Activated CD4-positive, alpha-beta T cell treated with anti-CD3 and anti-CD28 coated beads for 24 hours (primary cell): ENCODE results near the gene SOD3.

Source experiments
- DNase-seq, 2 donors: peaks; one replicate each; pipeline ENCODE4 v3.0.0-alpha.2; 2020; ENCODE audit warnings: low read depth in 2 of 2

Gene SOD3

GRCh38 chr4:24801136-24801855, 5.9 kb downstream of the SOD3 start:
- no peak for DNase-seq

DNA sequence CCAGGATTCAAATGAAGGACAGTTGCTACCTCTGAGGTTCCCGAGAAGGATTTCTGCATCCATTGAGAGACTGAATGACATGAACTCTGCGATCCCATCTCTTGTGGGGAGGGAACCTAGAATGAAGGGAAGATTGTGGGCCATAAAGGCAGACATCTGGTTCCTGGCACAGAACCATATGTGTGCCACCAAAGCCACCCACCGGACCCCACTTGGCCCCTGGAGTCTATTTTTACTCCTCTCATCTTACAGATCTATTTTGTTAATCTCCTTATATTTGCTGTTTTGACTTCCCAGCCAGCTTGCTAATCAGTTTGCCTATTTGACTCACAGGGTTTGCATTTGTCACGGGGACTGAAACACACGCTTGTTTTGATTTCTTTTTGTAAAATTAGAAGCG, 7.3 kb downstream of the SOD3 start:
- no peak for DNase-seq

DNA sequence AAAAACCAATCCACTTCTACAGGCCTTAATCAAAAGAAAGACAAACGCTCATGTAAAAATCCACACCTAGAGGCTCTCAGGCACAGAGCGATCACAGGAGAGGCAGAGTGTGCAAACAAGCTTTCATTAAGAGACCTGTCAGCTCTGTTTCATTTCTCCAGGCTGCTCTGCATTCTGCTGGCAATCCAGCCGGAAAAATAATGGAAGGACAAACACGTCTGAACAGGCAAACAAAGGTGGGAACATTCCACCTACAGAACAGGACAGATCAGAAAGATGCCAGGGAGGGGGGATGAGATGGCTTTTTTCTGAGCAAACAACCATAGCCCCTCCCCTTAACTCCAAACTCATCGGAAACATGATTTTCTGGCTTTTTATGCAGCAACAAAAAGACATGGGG, 9.7 kb downstream of the SOD3 start:
- no peak for DNase-seq

GRCh38 chr4:24805566-24805965, 10.2 kb downstream of the SOD3 start:
- DNase-seq, result no peak

DNA sequence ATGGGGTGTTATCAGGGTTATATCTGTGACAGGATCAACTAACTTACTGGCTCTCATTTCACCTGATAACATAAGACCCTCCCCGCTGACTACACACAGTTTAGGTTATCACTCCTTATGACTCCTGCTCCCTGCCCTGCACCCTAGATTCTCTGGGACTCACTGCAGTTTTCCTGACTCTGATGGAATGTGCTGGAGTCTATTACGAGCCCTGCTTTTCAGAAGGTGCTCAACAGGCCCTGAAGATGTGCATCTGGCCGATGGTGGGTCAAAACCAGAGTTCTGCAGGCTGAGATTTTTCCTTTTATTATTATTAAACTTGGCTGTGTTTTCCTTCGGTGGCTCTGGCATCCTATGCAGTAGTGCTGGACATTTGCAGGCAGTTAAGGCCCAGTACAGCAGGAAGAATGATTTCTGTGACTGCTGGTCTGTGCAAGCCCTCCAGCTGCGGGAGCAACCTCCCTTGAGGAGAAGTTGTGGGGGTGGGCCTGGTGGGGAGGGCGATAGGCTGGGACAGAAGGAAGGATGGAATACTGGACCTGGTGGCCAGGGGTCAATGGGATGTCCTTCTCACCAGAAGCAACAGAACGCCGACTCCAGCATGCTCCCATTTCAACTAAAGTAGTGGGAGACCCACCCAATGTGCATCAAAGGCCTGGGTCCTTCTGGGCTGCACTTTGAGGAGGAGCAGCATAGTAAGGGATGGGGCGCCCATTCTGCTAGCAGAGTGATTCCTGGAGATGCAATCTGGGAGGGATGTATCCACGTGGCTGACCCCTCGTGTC, 11.0 kb downstream of the SOD3 start:
- DNase-seq, result no peak

DNA sequence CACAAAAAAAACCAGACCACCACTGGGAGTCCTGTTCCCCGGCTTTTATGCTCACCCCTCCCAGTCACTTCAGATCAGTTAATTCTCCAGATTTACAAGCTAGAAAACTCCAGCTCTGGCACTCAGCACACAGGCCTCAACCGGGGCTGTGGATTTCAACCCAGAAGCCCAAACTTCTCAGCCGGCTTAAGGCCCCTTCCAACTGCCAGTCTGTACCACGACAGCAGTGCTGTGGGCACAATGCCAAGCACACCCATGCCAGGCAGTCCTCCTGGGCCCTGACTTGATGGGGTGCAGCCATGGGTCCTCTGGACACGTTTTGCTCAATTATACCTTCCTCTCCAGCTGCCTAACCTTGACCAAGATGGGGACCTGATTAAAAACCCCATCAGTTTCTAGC, 12.2 kb downstream of the SOD3 start:
- DNase-seq, result no peak

DNA sequence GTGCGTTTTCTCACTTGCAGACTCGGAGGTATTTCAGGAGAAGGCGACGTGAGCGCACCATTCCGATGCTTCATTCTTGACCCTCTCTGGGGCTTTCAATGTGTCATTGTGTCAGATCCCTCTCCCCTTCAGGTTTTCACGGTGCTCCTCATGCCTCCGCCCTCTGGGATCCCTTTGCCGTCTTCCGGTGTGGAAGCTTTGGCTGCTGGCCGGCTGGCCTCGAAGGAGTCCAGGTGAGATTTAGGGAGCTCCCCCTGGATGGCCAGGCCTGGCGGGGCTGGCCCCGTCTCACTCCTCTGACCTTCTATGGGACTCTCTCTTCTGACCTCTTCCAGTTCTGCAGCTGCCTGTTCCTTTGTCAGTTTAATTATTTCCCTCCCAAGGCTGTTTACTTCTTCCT, 12.9 kb downstream of the SOD3 start:
- DNase-seq, result no peak

GRCh38 chr4:24808955-24809354, 13.6 kb downstream of the SOD3 start:
- no peak for DNase-seq

DNA sequence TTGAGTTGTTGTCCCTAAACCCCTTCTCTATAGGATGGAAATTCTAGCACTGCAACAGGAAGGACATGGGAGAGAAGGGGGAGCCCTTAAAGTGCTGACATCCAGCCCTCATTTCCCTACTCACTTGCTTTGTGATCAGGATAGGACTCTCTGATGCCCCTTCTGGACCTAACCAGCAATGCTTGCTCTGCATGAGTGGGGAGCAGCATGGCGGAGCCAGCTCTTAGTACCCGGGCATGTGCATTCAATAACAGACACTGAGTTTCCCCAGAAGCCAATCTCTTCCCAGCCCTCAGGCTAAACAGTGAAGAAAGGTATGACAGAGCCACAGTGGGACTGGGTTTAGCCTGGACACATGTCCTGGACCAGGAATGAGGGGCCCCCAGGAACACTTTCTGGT, 14.0 kb downstream of the SOD3 start:
- DNase-seq, result no peak

DNA sequence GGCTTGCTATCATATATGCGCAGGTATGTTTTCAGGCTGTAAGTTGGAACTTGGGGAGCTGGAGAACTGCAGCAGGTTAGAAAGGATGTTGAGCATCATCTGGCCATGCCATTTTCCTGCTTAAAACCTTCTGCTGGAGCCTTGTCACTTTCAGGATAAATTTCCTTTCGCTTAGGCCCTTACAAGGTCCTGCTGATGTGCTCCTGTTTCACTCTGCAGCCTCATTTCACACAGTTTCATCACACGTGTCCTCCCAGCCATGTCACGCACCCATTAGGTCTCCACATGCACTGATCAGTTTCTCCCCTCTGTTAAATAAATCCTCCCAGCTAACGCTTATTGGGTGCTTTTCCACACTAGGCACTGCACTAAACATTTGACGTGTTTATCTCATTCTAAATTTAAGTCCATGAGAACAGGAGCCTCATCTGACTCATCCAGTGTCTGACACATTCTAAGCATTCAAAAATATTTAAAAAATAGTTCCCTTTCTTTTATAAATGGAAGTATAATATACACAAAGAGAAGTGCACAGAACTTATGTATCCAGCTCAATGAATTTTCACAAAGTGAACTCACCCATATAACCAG, 14.5 kb downstream of the SOD3 start:
- DNase-seq, result no peak

- DNase-seq, result no peak
Measured at GRCh38 chr4:24810871-24811631, 15.7 kb downstream of the SOD3 start.

- no peak for DNase-seq
Measured at GRCh38 chr4:24813732-24814131, 18.4 kb downstream of the SOD3 start.

DNA sequence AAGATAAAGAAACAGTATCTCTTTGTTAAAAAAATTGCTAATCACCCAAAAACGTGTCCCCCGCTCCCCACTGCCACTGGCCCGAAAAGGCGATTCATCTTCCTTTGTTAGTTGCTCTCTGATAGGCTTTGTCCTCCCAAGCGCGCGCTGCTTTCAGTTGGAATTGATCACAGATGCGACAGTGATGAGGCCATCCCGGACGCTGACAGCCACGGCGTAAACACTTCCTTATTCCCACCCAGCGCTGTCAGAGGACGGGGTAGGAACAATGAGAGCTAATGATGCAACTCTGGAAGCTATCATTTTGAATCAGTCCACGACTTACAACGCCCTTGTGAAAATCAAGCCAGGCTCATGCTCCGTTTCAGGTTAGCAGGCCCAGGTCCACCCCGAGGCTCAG, 21.4 kb downstream of the SOD3 start:
- no peak for DNase-seq

DNA sequence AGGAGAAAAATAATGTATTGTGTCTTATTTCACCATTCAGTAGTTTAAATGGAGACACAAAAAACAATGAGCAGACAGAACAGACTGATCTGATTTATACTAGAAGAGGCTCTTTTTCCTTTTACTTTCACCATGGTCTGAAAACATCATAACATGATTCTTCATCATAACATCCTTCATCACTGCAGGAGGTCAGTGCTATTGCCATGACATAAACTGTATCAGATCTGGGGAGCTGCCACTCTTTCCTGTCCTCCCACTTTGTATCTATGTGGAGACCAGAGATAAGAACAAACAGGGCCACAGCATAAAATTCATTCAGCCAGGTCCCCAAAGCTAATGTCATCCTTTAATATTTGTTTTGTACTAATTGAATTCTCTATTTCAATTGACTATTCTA, 25.2 kb downstream of the SOD3 start:
- DNase-seq, result no peak

- DNase-seq, result no peak
Measured at GRCh38 chr4:24824720-24825119, 29.3 kb downstream of the SOD3 start.

- no peak for DNase-seq
Measured at GRCh38 chr4:24831637-24832036, 36.3 kb downstream of the SOD3 start.

DNA sequence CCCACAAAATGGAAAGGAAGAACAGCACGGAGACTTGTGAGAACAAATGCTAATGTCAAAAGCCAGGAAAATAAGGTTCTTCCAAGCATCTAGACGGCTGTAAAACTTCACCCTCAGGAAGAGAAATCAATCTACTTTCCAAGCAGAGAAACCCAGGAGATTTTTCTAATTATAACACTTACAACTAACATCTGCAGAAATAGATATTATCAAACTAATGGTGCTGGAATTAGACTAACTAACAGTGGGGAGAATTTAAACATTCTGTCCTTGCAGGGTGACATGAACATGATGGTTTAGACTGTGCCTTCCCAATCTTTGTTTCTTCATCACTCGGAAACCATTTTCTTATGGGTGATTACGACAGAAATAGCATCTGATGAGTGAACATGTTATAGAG, 40.3 kb downstream of the SOD3 start:
- no peak for DNase-seq

GRCh38 chr4:24836661-24837242, 41.4 kb downstream of the SOD3 start:
- DNase-seq, result no peak

DNA sequence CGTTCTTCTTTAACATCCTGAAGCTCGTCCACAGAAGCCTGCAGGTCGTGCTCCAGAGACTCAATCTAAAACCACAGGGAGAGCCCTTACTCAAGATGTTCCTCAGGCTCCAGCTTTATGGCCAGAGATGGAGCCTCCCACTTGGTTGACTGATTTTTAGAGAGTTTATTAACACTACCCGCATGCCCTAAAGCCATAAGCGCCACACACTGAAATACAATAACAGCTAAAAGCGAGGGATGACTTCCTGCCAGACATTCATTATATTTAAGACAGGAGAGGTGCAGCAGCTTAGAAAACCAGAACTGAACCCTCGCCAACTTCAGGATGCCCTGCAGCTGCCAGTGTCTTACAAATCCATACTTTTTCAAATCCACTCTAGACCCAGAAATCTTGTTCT, 42.0 kb downstream of the SOD3 start:
- DNase-seq, result no peak

DNA sequence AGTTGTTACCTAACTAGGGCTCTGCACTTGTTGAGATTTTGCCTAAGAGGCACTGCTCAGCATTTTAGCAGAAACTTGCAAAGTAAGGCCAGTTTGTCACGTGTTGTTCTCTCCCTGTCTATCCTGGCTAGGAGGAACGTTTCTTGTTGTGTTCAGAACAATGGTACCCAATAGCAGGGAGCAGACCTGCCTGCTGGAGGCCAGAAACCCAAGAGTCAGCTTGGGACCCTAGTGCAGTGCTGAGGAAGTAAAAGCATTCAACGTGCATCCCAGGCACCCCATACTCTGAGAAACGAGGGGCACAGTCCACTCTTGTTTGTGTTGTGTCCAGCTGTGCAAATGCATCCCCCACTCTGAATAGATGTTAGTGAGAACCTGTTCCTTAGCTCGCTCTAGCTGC, 42.4 kb downstream of the SOD3 start:
- DNase-seq, result no peak

GRCh38 chr4:24840362-24840761, 45.0 kb downstream of the SOD3 start:
- no peak for DNase-seq
